HG03571 (cell line): ENCODE data around the gene PGPEP1.
A peak's percentile ranks its signal among the peaks of the same experiment; 100 is the strongest.

Experiments used
- ATAC-seq: cut with Tn5 transposase; IDR thresholded peaks from one replicate; pipeline ENCODE4 v1.9.1; 2021; ENCODE audit not compliant: unreplicated experiment

Gene PGPEP1

GRCh38 chr19:18417250-18418028, 77.0 kb downstream of the PGPEP1 start:
- no peak for ATAC-seq

- no peak for ATAC-seq
Measured at GRCh38 chr19:18418029-18418482, 77.7 kb downstream of the PGPEP1 start.

- ATAC-seq: no peak
Measured at GRCh38 chr19:18418483-18419194, 78.2 kb downstream of the PGPEP1 start.

- ATAC-seq: peak; percentile 31
Measured at GRCh38 chr19:18419195-18419698, 78.8 kb downstream of the PGPEP1 start, which contains the start of gene SSBP4. Gene SSBP4, plus strand, starts transcription at chr19:18419398. Its CDS starts 251 bp downstream, at chr19:18419649.
